Measurements from ENCODE around the gene TC2N. TPM values are rescaled to one million over a fixed set of nuclear protein-coding genes. Genes with fewer than 3 reads are reported as not detected.

Gene TC2N
- total and polyA plus RNA-seq, 9 of the 15 experiments (the other 6 are each of a cell fraction or from before 2014, with no cell fraction given) = 2.0 to 12.5 (median 7.3) TPM

GRCh38 chr14:91903070-91903469 lies 35.7 kb upstream of the TC2N start:
- Histone ChIP-seq H3K27ac (ENCODE audit: extremely low read depth, low read depth, low read length) (no peak overlapping the region), H3K4me3 (no peak overlapping the region), H3K36me3 (ENCODE audit: control insufficient read depth, insufficient read depth, low read length) (no peaks in the 10 kb centered on the region), H4K20me1 (replicated peaks; ENCODE audit: control insufficient read depth, insufficient read depth, low read length) (no peaks in the 10 kb centered on the region), H3K4me1 (replicated peaks in 1 of 2; ENCODE audit: control insufficient read depth in 2 of 2, insufficient read depth in 2 of 2, low read length in 2 of 2) (no peaks in the 10 kb centered on the region), H3K27me3 (ENCODE audit: control insufficient read depth in 2 of 2, insufficient read depth in 2 of 2, low read length in 2 of 2) (peaks cover 0 to 18% of the 10 kb centered on the region in 2 experiments; a peak in 1 of 5 replicates), H3K4me2 (ENCODE audit: insufficient read depth, low read length) (no peak overlapping the region), H3K9me3 (replicated peaks; ENCODE audit: control insufficient read depth, insufficient read depth, low read depth, low read length) (no peaks in the 10 kb centered on the region), H3K79me2 (ENCODE audit: control insufficient read depth, insufficient read depth, low read length) (no peaks in the 10 kb centered on the region), H2AFZ (ENCODE audit: low read depth, low read length) (no peak overlapping the region), H3K9me1 (ENCODE audit: control insufficient read depth, insufficient read depth, low read length) (no peaks in the 10 kb centered on the region), H3K9ac (ENCODE audit: insufficient read depth in 1 of 2, low read depth in 2 of 2, low read length in 2 of 2) (no peak overlapping the region)
- ChIA-PET CTCF (ENCODE audit: low intra/inter-chr PET ratio) (no interaction called here), POLR2A (no interaction called here)
- intact Hi-C loops (cut with micrococcal nuclease) = no loop called here
- TF ChIP-seq MCM5 (IDR thresholded peaks at IDR 0.05; ENCODE audit: low read depth) = no peak
- no peak for TF ChIP-seq PBX2 (CRISPR knock-in tag; IDR thresholded peaks at IDR 0.05; ENCODE audit: low read depth)
- no peak for TF ChIP-seq PBX2 (tag; conservative IDR thresholded peaks at IDR 0.05; ENCODE audit: low read depth)
- TF ChIP-seq, protein P1, sequence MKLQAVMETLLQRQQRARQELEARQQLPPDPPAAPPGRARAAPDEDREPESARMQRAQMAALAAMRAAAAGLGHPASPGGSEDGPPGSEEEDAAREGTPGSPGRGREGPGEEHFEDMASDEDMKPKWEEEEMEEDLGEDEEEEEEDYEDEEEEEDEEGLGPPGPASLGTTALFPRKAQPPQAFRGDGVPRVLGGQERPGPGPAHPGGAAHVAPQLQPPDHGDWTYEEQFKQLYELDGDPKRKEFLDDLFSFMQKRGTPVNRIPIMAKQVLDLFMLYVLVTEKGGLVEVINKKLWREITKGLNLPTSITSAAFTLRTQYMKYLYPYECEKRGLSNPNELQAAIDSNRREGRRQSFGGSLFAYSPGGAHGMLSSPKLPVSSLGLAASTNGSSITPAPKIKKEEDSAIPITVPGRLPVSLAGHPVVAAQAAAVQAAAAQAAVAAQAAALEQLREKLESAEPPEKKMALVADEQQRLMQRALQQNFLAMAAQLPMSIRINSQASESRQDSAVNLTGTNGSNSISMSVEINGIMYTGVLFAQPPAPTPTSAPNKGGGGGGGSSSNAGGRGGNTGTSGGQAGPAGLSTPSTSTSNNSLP (IDR thresholded peaks at IDR 0.05; ENCODE audit: borderline replicate concordance, low read depth, low read length) = no peak
- FAIRE-seq = no peak
- no TSS peak for BruUV-seq (replicated peaks)
- ATAC-seq = no peak
- in situ Hi-C loops (cut with MboI) = no loop called here
- 6% methylated on average over 2 of the region's 2 CpGs for WGBS (ENCODE audit: insufficient coverage, low coverage, missing lambda C conversion rate)
- DNase-seq (ENCODE audit: extremely low read depth in 1 of 4, low spot score in 3 of 4) = no peak
